Measurements from ENCODE around the gene KIF26B. TPM values are rescaled to one million over a fixed set of nuclear protein-coding genes. Genes with fewer than 3 reads are reported as not detected.
A peak's percentile ranks its signal among the peaks of the same experiment; 100 is the strongest.

KIF26B gene
- total RNA-seq, 3 donors from 2014 or later: 0.14 to 3.2 (median 0.39) TPM

GRCh38 chr1:245566134-245566533 lies 411.3 kb downstream of the KIF26B start:
- Histone ChIP-seq H3K9me3 (no peaks in the 10 kb centered on the region), H3K36me3 (ENCODE audit: low read depth) (no peaks in the 10 kb centered on the region), H3K4me3 (no peak overlapping the region), H3K4me1 (ENCODE audit: low read depth) (no peaks in the 10 kb centered on the region)
- intact Hi-C loops (cut with DNase I, micrococcal nuclease): no loop called here
- no peak for DNase-seq
- ATAC-seq: no peak
- no peak for TF ChIP-seq CTCF (IDR thresholded peaks at IDR 0.05)

- H3K4me3 ChIP-seq: no peak overlapping the region
- ATAC-seq: no peak
- no peaks in the 10 kb centered on the region for H3K9me3 ChIP-seq
- no peaks in the 10 kb centered on the region for H3K4me1 ChIP-seq (ENCODE audit: low read depth)
- no peak for TF ChIP-seq CTCF (IDR thresholded peaks at IDR 0.05)
- peak in 1 of 3 donors; percentile 5 for DNase-seq
- intact Hi-C loops (cut with DNase I, micrococcal nuclease): no loop called here
- H3K36me3 ChIP-seq (ENCODE audit: low read depth): no peaks in the 10 kb centered on the region
Observed at GRCh38 chr1:245566952-245567351, 412.2 kb downstream of the KIF26B start.

GRCh38 chr1:245571815-245572294 lies 417.1 kb downstream of the KIF26B start:
- no peak for TF ChIP-seq CTCF (IDR thresholded peaks at IDR 0.05)
- H3K9me3 ChIP-seq: no peaks in the 10 kb centered on the region
- DNase-seq (no peak), ATAC-seq (no peak)
- intact Hi-C loops (cut with DNase I, micrococcal nuclease): no loop called here
- H3K4me3 ChIP-seq: no peak overlapping the region
- no peaks in the 10 kb centered on the region for H3K4me1 ChIP-seq (ENCODE audit: low read depth)
- H3K36me3 ChIP-seq (ENCODE audit: low read depth): no peaks in the 10 kb centered on the region

GRCh38 chr1:245572709-245573108 lies 417.9 kb downstream of the KIF26B start:
- no peak for ATAC-seq

GRCh38 chr1:245575710-245576109 lies 420.9 kb downstream of the KIF26B start:
- no peak for DNase-seq
- intact Hi-C loops (cut with DNase I, micrococcal nuclease): no loop called here
- ATAC-seq: no peak
- no peak for TF ChIP-seq CTCF (IDR thresholded peaks at IDR 0.05)
- Histone ChIP-seq H3K36me3 (ENCODE audit: low read depth) (no peaks in the 10 kb centered on the region), H3K4me1 (ENCODE audit: low read depth) (no peaks in the 10 kb centered on the region), H3K4me3 (no peak overlapping the region), H3K9me3 (no peaks in the 10 kb centered on the region)

More at GRCh38 chr1:245572709-245573108, 417.9 kb downstream of the KIF26B start:
- no peak for DNase-seq
- no peaks in the 10 kb centered on the region for H3K36me3 ChIP-seq (ENCODE audit: low read depth)
- no peaks in the 10 kb centered on the region for H3K9me3 ChIP-seq
- H3K4me1 ChIP-seq (ENCODE audit: low read depth): no peaks in the 10 kb centered on the region
- no peak overlapping the region for H3K4me3 ChIP-seq
- intact Hi-C loops (cut with DNase I, micrococcal nuclease): no loop called here
- no peak for TF ChIP-seq CTCF (IDR thresholded peaks at IDR 0.05)

- ATAC-seq (no peak), DNase-seq (no peak)
- TF ChIP-seq CTCF (IDR thresholded peaks at IDR 0.05): no peak
- no peaks in the 10 kb centered on the region for H3K9me3 ChIP-seq
- H3K4me1 ChIP-seq (ENCODE audit: low read depth): no peaks in the 10 kb centered on the region
- no peak overlapping the region for H3K4me3 ChIP-seq
- intact Hi-C loops (cut with DNase I, micrococcal nuclease): no loop called here
- no peaks in the 10 kb centered on the region for H3K36me3 ChIP-seq (ENCODE audit: low read depth)
Observed at GRCh38 chr1:245576323-245576722, 421.5 kb downstream of the KIF26B start.
